ENCODE measurements around the gene SLC9A3. TPM values are rescaled to one million over a fixed set of nuclear protein-coding genes. Genes with fewer than 3 reads are reported as not detected.

The SLC9A3 gene
- total and polyA plus RNA-seq, 4 donors: 0.94 to 3.8 (median 1.5) TPM

GRCh38 chr5:439636-440035 is 84.6 kb downstream of the SLC9A3 start:
- Histone ChIP-seq H3K36me3 (ENCODE audit: control insufficient read depth in 4 of 4, insufficient read depth in 4 of 4, low read length in 4 of 4) (peaks cover 0 to 2% (median 0%) of the 10 kb centered on the region in 4 donors), H3K27me3 (ENCODE audit: control insufficient read depth in 3 of 3, insufficient read depth in 3 of 3, low read length in 2 of 3) (no peaks in the 10 kb centered on the region), H3K9me3 (ENCODE audit: control insufficient read depth in 4 of 4, insufficient read depth in 3 of 4, low read length in 3 of 4) (no peaks in the 10 kb centered on the region), H3K4me1 (ENCODE audit: control insufficient read depth in 5 of 5, insufficient read depth in 5 of 5, low read length in 5 of 5) (peaks cover 0 to 19% (median 4%) of the 10 kb centered on the region in 5 donors), H3K4me3 (no peak overlapping the region), H3K27ac (ENCODE audit: low read depth in 1 of 2, low read length in 1 of 2) (no peak overlapping the region), H3K9ac (ENCODE audit: insufficient read depth in 1 of 2, low read length in 2 of 2) (no peak overlapping the region)
- 79 to 88% methylated on average over 14 of the region's 14 CpGs for WGBS, 2 donors
- ATAC-seq (ENCODE audit: insufficient read depth, low FRiP score) (no peak), DNase-seq (no peak)
- TF ChIP-seq, protein P1, sequence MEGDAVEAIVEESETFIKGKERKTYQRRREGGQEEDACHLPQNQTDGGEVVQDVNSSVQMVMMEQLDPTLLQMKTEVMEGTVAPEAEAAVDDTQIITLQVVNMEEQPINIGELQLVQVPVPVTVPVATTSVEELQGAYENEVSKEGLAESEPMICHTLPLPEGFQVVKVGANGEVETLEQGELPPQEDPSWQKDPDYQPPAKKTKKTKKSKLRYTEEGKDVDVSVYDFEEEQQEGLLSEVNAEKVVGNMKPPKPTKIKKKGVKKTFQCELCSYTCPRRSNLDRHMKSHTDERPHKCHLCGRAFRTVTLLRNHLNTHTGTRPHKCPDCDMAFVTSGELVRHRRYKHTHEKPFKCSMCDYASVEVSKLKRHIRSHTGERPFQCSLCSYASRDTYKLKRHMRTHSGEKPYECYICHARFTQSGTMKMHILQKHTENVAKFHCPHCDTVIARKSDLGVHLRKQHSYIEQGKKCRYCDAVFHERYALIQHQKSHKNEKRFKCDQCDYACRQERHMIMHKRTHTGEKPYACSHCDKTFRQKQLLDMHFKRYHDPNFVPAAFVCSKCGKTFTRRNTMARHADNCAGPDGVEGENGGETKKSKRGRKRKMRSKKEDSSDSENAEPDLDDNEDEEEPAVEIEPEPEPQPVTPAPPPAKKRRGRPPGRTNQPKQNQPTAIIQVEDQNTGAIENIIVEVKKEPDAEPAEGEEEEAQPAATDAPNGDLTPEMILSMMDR (IDR thresholded peaks at IDR 0.05; ENCODE audit: control extremely low read depth, extremely low read depth): no peak

- DNase-seq (no peak), ATAC-seq (ENCODE audit: insufficient read depth, low FRiP score) (no peak)
- 85 to 92% methylated on average over 8 of the region's 8 CpGs for WGBS, 2 donors
- no peak overlapping the region for H3K4me3 ChIP-seq
- no peak overlapping the region for H3K9ac ChIP-seq (ENCODE audit: insufficient read depth in 1 of 2, low read length in 2 of 2)
- no peaks in the 10 kb centered on the region for H3K9me3 ChIP-seq (ENCODE audit: control insufficient read depth in 4 of 4, insufficient read depth in 3 of 4, low read length in 3 of 4)
- peaks cover 0 to 2% (median 0%) of the 10 kb centered on the region in 4 donors for H3K36me3 ChIP-seq (ENCODE audit: control insufficient read depth in 4 of 4, insufficient read depth in 4 of 4, low read length in 4 of 4)
- H3K27me3 ChIP-seq (ENCODE audit: control insufficient read depth in 3 of 3, insufficient read depth in 3 of 3, low read length in 2 of 3): no peaks in the 10 kb centered on the region
- H3K4me1 ChIP-seq (ENCODE audit: control insufficient read depth in 5 of 5, insufficient read depth in 5 of 5, low read length in 5 of 5): peaks cover 0 to 19% (median 4%) of the 10 kb centered on the region in 5 donors
- TF ChIP-seq, protein P1 (IDR thresholded peaks at IDR 0.05; ENCODE audit: control extremely low read depth, extremely low read depth): no peak
- no peak overlapping the region for H3K27ac ChIP-seq (ENCODE audit: low read depth in 1 of 2, low read length in 1 of 2)
These were observed 85.1 kb downstream of the SLC9A3 start for GRCh38 chr5:439181-439580.

DNA sequence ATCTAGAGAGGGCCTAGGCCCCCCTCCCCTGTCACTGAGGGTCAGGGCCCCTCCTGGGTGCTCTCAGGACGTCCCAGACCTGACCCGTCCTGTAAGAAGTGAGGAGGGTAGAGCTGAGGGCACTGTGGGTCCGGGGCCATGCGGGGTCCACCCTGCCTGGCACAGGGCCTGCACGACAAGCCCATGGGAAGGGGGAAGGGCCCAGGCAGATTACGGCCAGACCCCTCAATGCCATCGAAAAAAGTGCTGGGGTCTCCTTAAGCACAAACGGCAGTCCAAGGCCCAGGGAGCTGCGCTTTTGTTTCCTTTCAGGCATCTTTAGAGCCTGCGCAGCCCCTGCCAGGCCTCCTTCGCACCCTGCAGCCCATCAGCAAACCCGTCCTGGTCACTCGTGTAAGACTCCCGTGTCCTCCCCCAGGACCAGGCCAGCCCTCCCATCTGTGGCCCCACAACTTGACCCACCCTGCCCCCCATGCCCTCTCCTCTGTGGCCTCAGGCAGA is 85.7 kb downstream of the SLC9A3 start:
- Histone ChIP-seq H3K27me3 (ENCODE audit: control insufficient read depth in 3 of 3, insufficient read depth in 3 of 3, low read length in 2 of 3) (no peaks in the 10 kb centered on the region), H3K4me3 (no peak overlapping the region), H3K4me1 (ENCODE audit: control insufficient read depth in 5 of 5, insufficient read depth in 5 of 5, low read length in 5 of 5) (peaks cover 0 to 19% (median 4%) of the 10 kb centered on the region in 5 donors), H3K36me3 (ENCODE audit: control insufficient read depth in 4 of 4, insufficient read depth in 4 of 4, low read length in 4 of 4) (peaks cover 0 to 5% (median 0%) of the 10 kb centered on the region in 4 donors), H3K9ac (ENCODE audit: insufficient read depth in 1 of 2, low read length in 2 of 2) (no peak overlapping the region), H3K27ac (ENCODE audit: low read depth in 1 of 2, low read length in 1 of 2) (no peak overlapping the region), H3K9me3 (ENCODE audit: control insufficient read depth in 4 of 4, insufficient read depth in 3 of 4, low read length in 3 of 4) (no peaks in the 10 kb centered on the region)
- no peak for ATAC-seq (ENCODE audit: insufficient read depth, low FRiP score)
- no peak for DNase-seq
- 74 to 90% methylated on average over 14 of the region's 14 CpGs for WGBS, 2 donors
- TF ChIP-seq, protein P1 (IDR thresholded peaks at IDR 0.05; ENCODE audit: control extremely low read depth, extremely low read depth): no peak

DNA sequence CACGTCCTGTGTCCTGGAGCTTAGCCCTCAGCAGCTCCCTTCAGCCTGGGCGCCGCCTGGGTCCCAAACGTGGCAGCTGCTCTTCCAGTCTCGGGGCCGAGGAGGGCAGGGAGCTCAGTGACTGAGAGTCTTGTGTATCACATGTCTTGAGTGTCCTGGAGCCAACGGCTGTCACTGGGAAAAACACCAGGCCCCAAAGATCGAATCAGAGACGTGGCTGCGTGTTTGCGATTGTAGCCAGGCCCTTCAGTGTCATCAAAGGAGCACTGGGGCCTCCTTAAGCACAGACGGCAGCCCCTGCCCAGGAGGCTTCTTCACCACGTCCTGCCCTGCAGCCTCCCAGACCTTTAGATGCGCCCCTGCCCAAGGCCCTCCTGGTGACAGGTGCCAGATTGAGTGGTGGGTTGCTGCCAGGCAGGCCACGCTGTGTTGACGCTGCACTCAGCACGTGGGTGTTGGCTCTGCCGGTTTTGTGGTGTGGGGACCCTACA is 86.9 kb downstream of the SLC9A3 start:
- H3K36me3 ChIP-seq (ENCODE audit: control insufficient read depth in 4 of 4, insufficient read depth in 4 of 4, low read length in 4 of 4): peaks cover 0 to 7% (median 0%) of the 10 kb centered on the region in 4 donors
- DNase-seq: no peak
- no peak overlapping the region for H3K9ac ChIP-seq (ENCODE audit: insufficient read depth in 1 of 2, low read length in 2 of 2)
- H3K9me3 ChIP-seq (ENCODE audit: control insufficient read depth in 4 of 4, insufficient read depth in 3 of 4, low read length in 3 of 4): no peaks in the 10 kb centered on the region
- H3K27me3 ChIP-seq (ENCODE audit: control insufficient read depth in 3 of 3, insufficient read depth in 3 of 3, low read length in 2 of 3): no peaks in the 10 kb centered on the region
- WGBS, 2 donors: 73 to 84% methylated on average over 18 of the region's 18 CpGs
- H3K4me1 ChIP-seq (ENCODE audit: control insufficient read depth in 5 of 5, insufficient read depth in 5 of 5, low read length in 5 of 5): peaks cover 0 to 29% (median 4%) of the 10 kb centered on the region in 5 donors
- no peak overlapping the region for H3K27ac ChIP-seq (ENCODE audit: low read depth in 1 of 2, low read length in 1 of 2)
- ATAC-seq (ENCODE audit: insufficient read depth, low FRiP score): no peak
- TF ChIP-seq, protein P1 (IDR thresholded peaks at IDR 0.05; ENCODE audit: control extremely low read depth, extremely low read depth): no peak
- no peak overlapping the region for H3K4me3 ChIP-seq

Measured in lung (tissue), 12 donors.